ENCODE results near the gene SMPD3. TPM values are rescaled to one million over a fixed set of nuclear protein-coding genes. Genes with fewer than 3 reads are reported as not detected.

Gene SMPD3
- total RNA-seq, 3 donors from 2014 or later: under 0.01 to 15.4 (median 2.9) TPM

DNA sequence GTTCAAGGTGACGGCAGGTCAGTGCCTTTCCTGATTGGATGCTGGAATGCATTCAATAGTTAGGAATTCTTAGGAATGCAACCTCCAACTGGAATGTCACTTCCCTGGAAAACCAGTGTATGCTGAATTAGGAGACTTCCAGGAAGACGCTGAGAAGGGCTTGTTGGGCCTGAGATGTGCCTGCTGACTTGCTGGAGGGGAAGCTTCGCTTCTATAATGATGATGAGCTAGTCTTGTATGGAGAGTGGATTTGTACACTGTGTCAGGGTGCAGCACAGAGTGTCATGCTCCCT lies 45.6 kb downstream of the SMPD3 start:
- TF ChIP-seq, protein P1, sequence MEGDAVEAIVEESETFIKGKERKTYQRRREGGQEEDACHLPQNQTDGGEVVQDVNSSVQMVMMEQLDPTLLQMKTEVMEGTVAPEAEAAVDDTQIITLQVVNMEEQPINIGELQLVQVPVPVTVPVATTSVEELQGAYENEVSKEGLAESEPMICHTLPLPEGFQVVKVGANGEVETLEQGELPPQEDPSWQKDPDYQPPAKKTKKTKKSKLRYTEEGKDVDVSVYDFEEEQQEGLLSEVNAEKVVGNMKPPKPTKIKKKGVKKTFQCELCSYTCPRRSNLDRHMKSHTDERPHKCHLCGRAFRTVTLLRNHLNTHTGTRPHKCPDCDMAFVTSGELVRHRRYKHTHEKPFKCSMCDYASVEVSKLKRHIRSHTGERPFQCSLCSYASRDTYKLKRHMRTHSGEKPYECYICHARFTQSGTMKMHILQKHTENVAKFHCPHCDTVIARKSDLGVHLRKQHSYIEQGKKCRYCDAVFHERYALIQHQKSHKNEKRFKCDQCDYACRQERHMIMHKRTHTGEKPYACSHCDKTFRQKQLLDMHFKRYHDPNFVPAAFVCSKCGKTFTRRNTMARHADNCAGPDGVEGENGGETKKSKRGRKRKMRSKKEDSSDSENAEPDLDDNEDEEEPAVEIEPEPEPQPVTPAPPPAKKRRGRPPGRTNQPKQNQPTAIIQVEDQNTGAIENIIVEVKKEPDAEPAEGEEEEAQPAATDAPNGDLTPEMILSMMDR (IDR thresholded peaks at IDR 0.05): no peak
- TF ChIP-seq POLR2A (IDR thresholded peaks at IDR 0.05): no peak
- no peak for TF ChIP-seq POLR2AphosphoS5 (IDR thresholded peaks at IDR 0.05)
- intact Hi-C loops (cut with DNase I; ENCODE audit: low total_unique reads): no loop called here
- Histone ChIP-seq H3K4me3 (no peak overlapping the region), H3K9me3 (no peaks in the 10 kb centered on the region), H3K36me3 (no peaks in the 10 kb centered on the region), H3K27me3 (no peaks in the 10 kb centered on the region), H3K4me1 (no peaks in the 10 kb centered on the region), H3K27ac (no peak overlapping the region)
- no peak for DNase-seq (ENCODE audit: low spot score in 2 of 2)

DNA sequence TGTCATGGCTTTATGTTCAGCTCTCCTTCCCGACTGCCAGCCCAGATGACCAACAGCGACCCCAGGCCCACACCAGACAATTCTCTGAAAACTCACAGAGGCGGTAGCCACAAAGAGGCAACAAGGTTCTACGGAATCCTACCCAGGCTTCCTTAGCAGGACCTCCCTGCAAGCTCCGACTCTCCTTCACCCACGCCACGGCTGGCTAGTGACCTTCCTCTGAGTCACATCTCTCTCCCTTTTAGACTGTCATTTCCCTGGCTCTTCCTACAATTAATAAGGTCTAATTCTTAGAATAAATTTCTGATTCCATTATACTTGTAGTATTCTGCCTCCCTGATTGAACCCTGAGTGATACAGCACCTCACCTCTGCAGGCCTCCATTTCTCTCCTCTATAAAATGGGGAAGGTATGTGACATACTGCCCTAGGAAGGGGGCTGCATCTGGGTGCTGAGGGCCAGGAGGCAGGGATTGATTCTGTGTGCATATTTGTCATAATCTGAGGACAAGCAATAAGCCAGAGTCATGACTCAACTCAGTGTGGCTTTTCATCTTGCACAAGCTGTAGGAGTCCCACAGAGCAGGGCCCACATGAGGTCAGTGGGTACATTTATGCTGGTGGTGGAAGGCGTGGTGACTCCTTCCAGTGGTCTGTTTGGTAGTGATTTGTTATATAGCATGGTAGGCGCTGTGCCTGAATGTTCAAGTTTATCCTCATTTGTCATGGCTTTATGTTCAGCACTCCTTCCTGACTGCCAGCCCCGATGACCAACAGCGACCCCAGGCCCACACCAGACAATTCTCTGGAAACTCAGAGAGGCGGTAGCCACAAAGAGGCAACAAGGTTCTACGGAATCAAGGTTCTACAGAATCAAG lies 46.2 kb downstream of the SMPD3 start:
- H3K27ac ChIP-seq: no peak overlapping the region
- H3K36me3 ChIP-seq: no peaks in the 10 kb centered on the region
- H3K4me1 ChIP-seq: no peaks in the 10 kb centered on the region
- TF ChIP-seq POLR2A (IDR thresholded peaks at IDR 0.05): no peak
- TF ChIP-seq, protein P1 (IDR thresholded peaks at IDR 0.05): no peak
- no peak for TF ChIP-seq POLR2AphosphoS5 (IDR thresholded peaks at IDR 0.05)
- H3K9me3 ChIP-seq: no peaks in the 10 kb centered on the region
- DNase-seq (ENCODE audit: low spot score in 2 of 2): no peak
- no peaks in the 10 kb centered on the region for H3K27me3 ChIP-seq
- H3K4me3 ChIP-seq: no peak overlapping the region
- intact Hi-C loops (cut with DNase I; ENCODE audit: low total_unique reads): no loop called here

DNA sequence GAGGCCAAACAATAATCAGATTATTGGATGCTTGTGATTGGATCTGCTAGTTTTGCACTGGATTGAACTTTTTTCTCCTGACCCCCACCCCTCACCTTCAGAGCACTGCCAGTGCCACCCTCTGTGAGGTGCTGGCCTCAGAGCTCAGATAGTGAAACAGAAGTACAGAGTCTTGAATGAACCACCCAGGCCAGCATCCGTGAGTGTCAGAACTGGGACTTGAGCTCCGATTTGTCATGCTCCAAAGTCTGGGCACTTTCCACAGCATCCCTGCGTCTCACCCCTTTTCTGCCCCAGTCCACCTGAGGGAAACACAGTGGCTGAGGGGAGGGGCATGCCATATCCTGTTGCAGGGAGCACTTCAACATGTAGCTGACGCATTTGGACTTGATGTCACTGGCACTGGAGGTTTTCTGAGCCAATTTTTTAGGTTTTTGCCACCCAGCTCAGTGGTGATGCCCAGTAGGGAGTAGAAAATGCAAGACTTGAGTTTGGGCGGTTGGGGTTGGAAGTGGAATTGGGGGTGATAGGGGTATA lies 47.3 kb downstream of the SMPD3 start:
- TF ChIP-seq, protein P1 (IDR thresholded peaks at IDR 0.05): no peak
- TF ChIP-seq POLR2A (IDR thresholded peaks at IDR 0.05) (no peak), POLR2AphosphoS5 (IDR thresholded peaks at IDR 0.05) (no peak)
- no peak overlapping the region for H3K4me3 ChIP-seq
- H3K4me1 ChIP-seq: no peaks in the 10 kb centered on the region
- no peaks in the 10 kb centered on the region for H3K36me3 ChIP-seq
- H3K27me3 ChIP-seq: no peaks in the 10 kb centered on the region
- no peak overlapping the region for H3K27ac ChIP-seq
- no peak for DNase-seq (ENCODE audit: low spot score in 2 of 2)
- intact Hi-C loops (cut with DNase I; ENCODE audit: low total_unique reads): no loop called here
- no peaks in the 10 kb centered on the region for H3K9me3 ChIP-seq

DNA sequence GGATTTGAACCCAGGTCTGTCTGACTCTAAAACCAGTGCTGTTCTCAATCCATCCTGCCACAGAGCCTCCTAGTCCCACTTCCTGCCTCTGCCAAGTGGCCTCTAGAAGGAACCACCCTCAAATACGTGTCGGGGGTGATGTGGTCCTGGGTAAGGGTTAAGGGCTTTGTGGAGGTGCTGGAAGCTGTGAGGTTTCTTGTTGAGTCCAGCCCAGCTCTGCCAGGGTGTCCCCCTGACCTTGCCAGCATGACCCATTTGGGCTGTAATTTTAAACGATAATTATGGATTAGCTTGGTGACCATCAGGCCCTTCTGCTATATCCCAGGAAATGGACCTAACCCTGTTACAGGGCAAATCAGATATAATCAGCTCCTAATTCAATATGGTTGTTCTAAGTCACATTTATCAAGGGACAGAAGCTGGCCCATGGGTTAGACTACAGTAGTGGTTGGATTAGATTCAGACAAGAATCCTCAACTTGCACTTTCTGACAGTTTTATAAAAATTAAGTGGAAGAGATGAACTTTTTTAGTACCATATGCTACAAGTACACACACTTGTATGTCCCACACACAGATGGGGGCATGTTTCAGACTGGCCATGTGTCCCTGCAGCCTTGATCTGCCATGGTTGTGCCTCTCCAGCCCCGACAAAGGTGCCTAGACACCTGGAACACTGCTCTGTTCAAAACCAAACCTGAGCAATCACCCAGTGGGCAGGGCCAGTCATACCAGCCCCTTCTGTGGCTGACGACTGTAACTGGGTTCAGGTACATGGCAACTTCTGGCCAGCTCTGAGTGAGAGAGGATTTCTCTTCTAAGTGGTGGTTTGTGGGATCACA lies 48.0 kb downstream of the SMPD3 start:
- Histone ChIP-seq H3K27me3 (no peaks in the 10 kb centered on the region), H3K4me1 (no peaks in the 10 kb centered on the region), H3K36me3 (no peaks in the 10 kb centered on the region), H3K9me3 (no peaks in the 10 kb centered on the region), H3K4me3 (no peak overlapping the region), H3K27ac (no peak overlapping the region)
- TF ChIP-seq POLR2AphosphoS5 (IDR thresholded peaks at IDR 0.05) (no peak), POLR2A (IDR thresholded peaks at IDR 0.05) (no peak)
- TF ChIP-seq, protein P1 (IDR thresholded peaks at IDR 0.05): no peak
- DNase-seq (ENCODE audit: low spot score in 2 of 2): no peak
- intact Hi-C loops (cut with DNase I; ENCODE audit: low total_unique reads): no loop called here

DNA sequence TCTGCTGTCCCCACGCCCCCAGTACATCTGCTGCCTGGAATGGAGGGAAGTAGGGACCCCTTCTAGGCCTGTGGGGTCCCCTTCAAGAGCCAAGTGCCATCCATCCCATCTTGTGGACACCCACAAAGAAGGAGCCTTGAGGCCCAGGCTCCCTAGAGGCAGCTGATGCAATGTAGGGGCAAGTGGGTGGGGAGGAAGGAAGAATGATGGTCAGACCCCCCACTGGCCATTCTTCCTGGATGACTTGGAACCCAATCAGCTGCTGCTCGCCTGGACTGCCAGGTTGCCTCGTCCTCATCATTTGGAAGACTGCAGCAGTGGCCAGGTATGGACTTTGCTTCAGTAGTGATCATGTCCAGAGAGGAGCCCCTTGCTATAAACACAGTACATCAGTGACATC lies 48.9 kb downstream of the SMPD3 start:
- H3K9me3 ChIP-seq: no peaks in the 10 kb centered on the region
- no peaks in the 10 kb centered on the region for H3K27me3 ChIP-seq
- DNase-seq (ENCODE audit: low spot score in 2 of 2): no peak
- TF ChIP-seq POLR2AphosphoS5 (IDR thresholded peaks at IDR 0.05) (no peak), POLR2A (IDR thresholded peaks at IDR 0.05) (no peak)
- TF ChIP-seq, protein P1 (IDR thresholded peaks at IDR 0.05): no peak
- no peak overlapping the region for H3K27ac ChIP-seq
- H3K4me1 ChIP-seq: no peaks in the 10 kb centered on the region
- intact Hi-C loops (cut with DNase I; ENCODE audit: low total_unique reads): no loop called here
- H3K4me3 ChIP-seq: no peak overlapping the region
- H3K36me3 ChIP-seq: no peaks in the 10 kb centered on the region
